Activated CD4-positive, alpha-beta T cell treated with anti-CD3 and anti-CD28 coated beads for 36 hours (primary cell): Measurements from ENCODE around the gene HSPA8. TPM values are rescaled to one million over a fixed set of nuclear protein-coding genes. Genes with fewer than 3 reads are reported as not detected.
"Not testable (repeated sequence)": the region's sequence is repeated elsewhere in the genome, so short reads cannot be mapped to it uniquely, and the experiment has no call there.

Experiments used
- ATAC-seq: fragments of 200-7000 bp; cut with Tn5 transposase; one replicate; pipeline ENCODE4 v1.10.0; 2021; ENCODE audit warnings: mild to moderate bottlenecking, moderate library complexity
- CTCF ChIA-PET: fragments of 350-600 bp; sonication (Branson Sonifier 250); formaldehyde crosslinking; loops from one replicate; lab custom pipeline; 2021; ENCODE audit warnings: antibody characterized with exemption; lab: Charles Lee
- POLR2A ChIA-PET: fragments of 350-600 bp; sonication (Branson Sonifier 250); formaldehyde crosslinking; loops from one replicate; lab custom pipeline; 2021; ENCODE audit warnings: antibody characterized with exemption, inconsistent platforms; lab: Charles Lee
- DNase-seq: peaks from one replicate; pipeline ENCODE4 v3.0.0-alpha.2; 2020
- H3K27ac Mint-ChIP-seq: one replicate; pipeline ENCODE4 v1.8.0; 2021; ENCODE audit warnings: mixed read lengths
- H3K27me3 Mint-ChIP-seq: one replicate; pipeline ENCODE4 v1.8.0; 2021; ENCODE audit warnings: mixed read lengths
- H3K36me3 Mint-ChIP-seq: one replicate; pipeline ENCODE4 v1.8.0; 2021; ENCODE audit warnings: low read depth, mixed read lengths
- H3K4me1 Mint-ChIP-seq: one replicate; pipeline ENCODE4 v1.8.0; 2021; ENCODE audit warnings: mixed read lengths
- H3K4me3 Mint-ChIP-seq: one replicate; pipeline ENCODE4 v1.8.0; 2021; ENCODE audit warnings: mild to moderate bottlenecking, moderate library complexity, mixed read lengths
- H3K9me3 Mint-ChIP-seq: one replicate; pipeline ENCODE4 v1.8.0; 2021; ENCODE audit warnings: low read depth, mixed read lengths
- intact Hi-C, 2 experiments: fragments of 100-400 bp; cut with DNase I in 1 of 2; cut with micrococcal nuclease in 1 of 2; formaldehyde crosslinking; loops; one replicate each; pipeline versions ENCODE4 v1.14.2 to v1.15.1; 2022 to 2024; cut with DNase I, micrococcal nuclease
- total RNA-seq, 2 experiments: library from RNA; stranded (reverse); gene quantifications; one replicate each; pipeline ENCODE4 v1.2.3, GENCODE V29; 2021

Gene HSPA8
- total RNA-seq, 2 experiments from 2014 or later = 2,604 to 3,375 TPM

- ATAC-seq, DNase-seq, H3K27ac Mint-ChIP-seq, H3K9me3 Mint-ChIP-seq, intact Hi-C loops, H3K4me3 Mint-ChIP-seq, H3K36me3 Mint-ChIP-seq, H3K27me3 Mint-ChIP-seq: not testable (repeated sequence)
- POLR2A ChIA-PET = interaction anchor here (1.0 kb wide), 1 partner anchor 36 kb away, joined by 3 read pairs; no protein-coding TSS in a partner anchor
- peaks cover 37% of the 10 kb centered on the region for H3K4me1 Mint-ChIP-seq
- CTCF ChIA-PET = interaction anchor here (0.6 to 1.2 kb wide), 2 partner anchors 157 to 266 kb away, joined by 3 to 4 read pairs; no protein-coding TSS in a partner anchor
Measured at GRCh38 chr11:123090168-123090567, 28.2 kb upstream of the HSPA8 start.

DNA sequence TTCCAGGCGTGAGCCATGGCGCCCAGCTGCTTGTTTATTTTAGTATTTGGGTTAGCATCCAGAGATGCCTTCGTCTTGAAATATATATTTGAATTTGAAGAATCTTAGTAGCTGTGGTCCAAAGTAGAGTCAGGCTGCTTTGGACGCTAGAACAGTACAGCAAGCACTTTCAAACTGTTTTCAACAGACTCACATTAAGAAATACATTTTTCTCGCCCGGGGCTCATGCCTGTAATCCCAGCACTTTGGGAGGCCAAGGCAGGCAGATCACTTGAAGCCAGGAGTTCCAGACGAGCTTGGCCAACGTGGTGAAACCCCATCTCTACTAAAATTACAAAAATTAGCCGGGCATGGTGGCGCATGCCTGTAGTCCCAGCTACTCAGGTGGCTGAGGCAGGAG, 27.0 kb upstream of the HSPA8 start:
- H3K4me3 Mint-ChIP-seq, H3K36me3 Mint-ChIP-seq, ATAC-seq, H3K27ac Mint-ChIP-seq, intact Hi-C loops, H3K9me3 Mint-ChIP-seq, DNase-seq, H3K27me3 Mint-ChIP-seq: not testable (repeated sequence)
- ChIA-PET POLR2A (interaction anchor here (1.1 kb wide), 2 partner anchors 11 to 25 kb away, joined by 3 to 8 read pairs; no protein-coding TSS in a partner anchor), CTCF (interaction anchor here (0.7 to 5.5 kb wide), 7 partner anchors 14 to 158 kb away, joined by 3 to 23 read pairs (median 4); no protein-coding TSS in a partner anchor)
- peaks cover 41% of the 10 kb centered on the region for H3K4me1 Mint-ChIP-seq

- intact Hi-C loops = loop anchor here in 1 of 2 experiments (2.0 kb wide), 1 partner anchor 15 kb away; no protein-coding TSS in a partner anchor
- ATAC-seq = peak; percentile 91
- Mint-ChIP-seq H3K4me1 (peaks cover 53% of the 10 kb centered on the region), H3K27ac (peak overlapping the region; percentile 80), H3K4me3 (peak overlapping the region; percentile 21)
- POLR2A ChIA-PET, H3K9me3 Mint-ChIP-seq, H3K36me3 Mint-ChIP-seq, H3K27me3 Mint-ChIP-seq: not testable (repeated sequence)
- CTCF ChIA-PET = interaction anchor here (0.6 to 5.5 kb wide), 6 partner anchors 8 to 159 kb away, joined by 3 to 23 read pairs (median 5); no protein-coding TSS in a partner anchor
- DNase-seq = peak; percentile 34
Measured at GRCh38 chr11:123087657-123088056, 25.7 kb upstream of the HSPA8 start.

DNA sequence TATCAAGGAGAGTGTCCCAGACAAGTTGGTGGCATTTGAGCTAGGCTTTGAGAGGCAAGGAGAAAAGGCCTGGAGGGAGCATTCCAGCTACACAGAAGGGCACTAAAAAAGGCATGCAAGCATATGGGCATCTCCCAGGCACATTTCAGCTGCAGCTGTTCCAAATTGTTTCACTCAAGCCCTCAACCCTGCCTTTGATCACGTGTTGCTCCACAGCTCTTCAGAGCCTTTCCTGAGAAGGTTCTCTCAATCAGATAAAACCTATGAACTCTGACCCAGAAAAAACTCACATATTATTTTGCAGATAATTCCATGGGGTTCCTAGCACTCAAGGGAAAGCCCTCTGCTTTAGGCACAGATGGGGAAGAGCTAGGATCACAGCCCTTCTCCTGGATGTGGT, 24.4 kb upstream of the HSPA8 start:
- peaks cover 4% of the 10 kb centered on the region for H3K36me3 Mint-ChIP-seq
- no peak overlapping the region for H3K4me3 Mint-ChIP-seq
- H3K27ac Mint-ChIP-seq = peak overlapping the region; percentile 45
- ATAC-seq (no peak), DNase-seq (no peak)
- H3K4me1 Mint-ChIP-seq = peaks cover 57% of the 10 kb centered on the region
- CTCF ChIA-PET = interaction anchor here (0.7 to 5.5 kb wide), 6 partner anchors 14 to 434 kb away, joined by 3 to 23 read pairs (median 3); no protein-coding TSS in a partner anchor
- intact Hi-C loops = loop anchor here in 1 of 2 experiments (2.0 kb wide), 1 partner anchor 14 kb away; no protein-coding TSS in a partner anchor
- H3K27me3 Mint-ChIP-seq = no peaks in the 10 kb centered on the region
- POLR2A ChIA-PET = interaction anchor here (0.6 to 1.9 kb wide), 2 partner anchors 20 to 26 kb away, joined by 3 to 5 read pairs; no protein-coding TSS in a partner anchor
- no peaks in the 10 kb centered on the region for H3K9me3 Mint-ChIP-seq

- DNase-seq (no peak), ATAC-seq (no peak)
- no peak overlapping the region for H3K4me3 Mint-ChIP-seq
- CTCF ChIA-PET = interaction anchor here (0.7 to 5.5 kb wide), 3 partner anchors 18 to 162 kb away, joined by 3 to 23 read pairs (median 4); no protein-coding TSS in a partner anchor
- H3K27ac Mint-ChIP-seq = no peak overlapping the region
- intact Hi-C loops = no loop called here
- H3K36me3 Mint-ChIP-seq = peaks cover 4% of the 10 kb centered on the region
- H3K9me3 Mint-ChIP-seq = no peaks in the 10 kb centered on the region
- H3K27me3 Mint-ChIP-seq = no peaks in the 10 kb centered on the region
- H3K4me1 Mint-ChIP-seq = peaks cover 54% of the 10 kb centered on the region
- POLR2A ChIA-PET = interaction anchor here (0.6 to 1.9 kb wide), 2 partner anchors 14 to 25 kb away, joined by 3 to 5 read pairs; no protein-coding TSS in a partner anchor
Measured at GRCh38 chr11:123085497-123085896, 23.6 kb upstream of the HSPA8 start.

DNA sequence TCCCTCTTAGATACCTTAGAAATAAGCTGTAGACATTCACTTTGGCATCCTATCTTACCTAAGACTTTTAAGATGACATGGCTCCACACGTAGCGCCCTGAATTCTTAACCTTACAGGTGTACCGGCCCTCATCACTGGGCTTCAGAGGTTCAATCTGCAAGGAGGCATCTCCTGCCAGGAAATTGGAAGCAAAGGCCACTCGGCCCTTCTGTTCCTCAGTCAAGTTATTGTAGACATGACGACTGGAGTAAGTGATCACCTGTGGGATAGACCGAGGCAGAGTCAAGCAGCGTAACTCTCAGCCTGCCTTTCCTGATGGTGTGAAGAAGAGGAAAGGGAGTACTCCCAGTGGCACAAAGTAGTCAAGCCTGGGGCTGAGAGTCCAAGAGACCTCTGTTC, 22.5 kb upstream of the HSPA8 start:
- DNase-seq = no peak
- H3K9me3 Mint-ChIP-seq = no peaks in the 10 kb centered on the region
- ChIA-PET POLR2A (interaction anchor here (1.4 to 1.6 kb wide), 2 partner anchors 12 to 22 kb away, joined by 4 to 9 read pairs; partner anchors contain the start of gene HSPA8), CTCF (interaction anchor here (0.5 to 5.5 kb wide), 2 partner anchors 19 to 129 kb away, joined by 3 to 23 read pairs; no protein-coding TSS in a partner anchor)
- H3K27me3 Mint-ChIP-seq = no peaks in the 10 kb centered on the region
- intact Hi-C loops = loop anchor here in 1 of 2 experiments (5.0 kb wide), 1 partner anchor 298 kb away; no protein-coding TSS in a partner anchor
- peaks cover 4% of the 10 kb centered on the region for H3K36me3 Mint-ChIP-seq
- peaks cover 63% of the 10 kb centered on the region for H3K4me1 Mint-ChIP-seq
- ATAC-seq = no peak
- H3K27ac Mint-ChIP-seq = peak overlapping the region; percentile 47
- H3K4me3 Mint-ChIP-seq = no peak overlapping the region

GRCh38 chr11:123083623-123084029, 21.7 kb upstream of the HSPA8 start:
- Mint-ChIP-seq H3K36me3 (peaks cover 4% of the 10 kb centered on the region), H3K27me3 (no peaks in the 10 kb centered on the region), H3K4me1 (peaks cover 61% of the 10 kb centered on the region), H3K27ac (peak overlapping the region; percentile 81), H3K9me3 (no peaks in the 10 kb centered on the region), H3K4me3 (peak overlapping the region; percentile 34)
- POLR2A ChIA-PET = interaction anchor here (0.6 to 1.6 kb wide), 5 partner anchors 11 to 26 kb away, joined by 3 to 9 read pairs (median 4); partner anchors contain the start of gene HSPA8
- DNase-seq = peak; percentile 89
- intact Hi-C loops = loop anchor here in 1 of 2 experiments (1.0 to 5.0 kb wide), 2 partner anchors 13 to 299 kb away; no protein-coding TSS in a partner anchor
- CTCF ChIA-PET = interaction anchor here (0.7 to 5.5 kb wide), 7 partner anchors 11 to 395 kb away, joined by 3 to 23 read pairs (median 3); no protein-coding TSS in a partner anchor
- peak; percentile 35 for ATAC-seq

GRCh38 chr11:123082977-123083376, 21.0 kb upstream of the HSPA8 start:
- peak; percentile 20 for ATAC-seq
- Mint-ChIP-seq H3K4me3 (peak overlapping the region; percentile 34), H3K4me1 (peaks cover 56% of the 10 kb centered on the region), H3K9me3 (no peaks in the 10 kb centered on the region), H3K36me3 (peaks cover 4% of the 10 kb centered on the region), H3K27me3 (no peaks in the 10 kb centered on the region), H3K27ac (peak overlapping the region; percentile 78)
- CTCF ChIA-PET = interaction anchor here (0.7 to 2.0 kb wide), 6 partner anchors 10 to 396 kb away, joined by 3 to 8 read pairs (median 3); no protein-coding TSS in a partner anchor
- POLR2A ChIA-PET = interaction anchor here (0.6 to 1.6 kb wide), 5 partner anchors 10 to 25 kb away, joined by 3 to 9 read pairs (median 4); partner anchors contain the start of gene HSPA8
- no peak for DNase-seq
- intact Hi-C loops = loop anchor here in 1 of 2 experiments (1.0 to 5.0 kb wide), 2 partner anchors 13 to 299 kb away; no protein-coding TSS in a partner anchor

DNA sequence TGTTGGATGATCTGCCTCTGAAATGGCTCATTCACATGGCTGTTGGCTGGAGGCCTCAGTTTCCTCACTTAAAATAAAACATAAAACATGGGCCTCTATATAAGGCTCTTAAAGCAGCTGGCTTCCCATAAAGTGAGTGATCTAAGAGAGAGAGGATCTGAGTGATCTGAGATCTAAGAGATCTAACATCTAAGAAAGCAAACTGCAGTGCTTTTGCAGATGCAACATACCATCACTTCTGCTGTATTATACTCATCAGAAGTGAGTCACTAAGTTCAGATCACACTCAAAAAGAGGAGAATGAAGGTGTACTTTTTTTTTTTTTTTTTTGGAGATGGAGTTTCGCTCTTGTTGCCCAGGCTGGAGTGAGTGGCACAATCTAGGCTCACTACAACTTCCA, 18.1 kb upstream of the HSPA8 start:
- ChIA-PET CTCF (interaction anchor here (0.7 to 2.5 kb wide), 13 partner anchors 8 to 223 kb away, joined by 3 to 13 read pairs (median 4); no protein-coding TSS in a partner anchor), POLR2A (interaction anchor here (0.6 to 1.7 kb wide), 6 partner anchors 10 to 43 kb away, joined by 3 to 23 read pairs (median 6); partner anchors contain the start of gene HSPA8)
- Mint-ChIP-seq H3K27me3 (no peaks in the 10 kb centered on the region), H3K4me3 (no peak overlapping the region), H3K4me1 (peaks cover 29% of the 10 kb centered on the region), H3K36me3 (peaks cover 4% of the 10 kb centered on the region), H3K27ac (peak overlapping the region; percentile 29), H3K9me3 (no peaks in the 10 kb centered on the region)
- DNase-seq = no peak
- intact Hi-C loops = loop anchor here (1.0 to 5.0 kb wide), 2 partner anchors 10 to 302 kb away; no protein-coding TSS in a partner anchor
- peak; percentile 90 for ATAC-seq

DNA sequence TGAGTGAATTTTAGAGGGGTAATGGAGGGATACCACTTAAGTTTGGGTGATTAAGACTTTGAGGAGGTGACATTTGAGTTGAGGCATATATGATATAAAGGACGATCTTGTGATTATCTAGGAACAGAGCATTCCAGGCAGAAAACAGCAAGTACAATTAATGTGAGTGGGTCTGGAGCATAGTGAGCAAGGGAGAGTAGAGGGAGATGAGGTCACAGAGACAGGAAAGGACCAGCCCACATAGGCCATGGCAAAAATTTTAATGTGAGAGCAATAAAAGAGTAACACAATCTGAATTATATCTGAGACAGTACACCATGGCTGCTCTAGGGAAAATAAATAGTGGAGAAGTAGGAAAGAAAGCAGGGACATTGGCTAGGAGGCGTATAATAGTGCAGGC, 14.5 kb upstream of the HSPA8 start:
- H3K4me3 Mint-ChIP-seq = no peak overlapping the region
- ATAC-seq = no peak
- no peaks in the 10 kb centered on the region for H3K9me3 Mint-ChIP-seq
- ChIA-PET CTCF (interaction anchor here (1.1 kb wide), 1 partner anchor 13 kb away, joined by 3 read pairs; no protein-coding TSS in a partner anchor), POLR2A (no interaction called here)
- H3K27ac Mint-ChIP-seq = no peak overlapping the region
- H3K27me3 Mint-ChIP-seq = no peaks in the 10 kb centered on the region
- H3K4me1 Mint-ChIP-seq = peaks cover 30% of the 10 kb centered on the region
- no peak for DNase-seq
- intact Hi-C loops = no loop called here
- peaks cover 4% of the 10 kb centered on the region for H3K36me3 Mint-ChIP-seq
